SK-N-SH treated with all-trans-retinoic acid at 6 μM for 48 hours (cell line): ENCODE results near the gene PPM1H.

Source experiments
- ESRRG ChIP-seq: fragments of 250-450 bp; sonication (Bioruptor Pico); IDR thresholded peaks from 2 replicates; pipeline ENCODE4 v1.6.1; 2021; ENCODE audit warnings: mild to moderate bottlenecking
- OSR1 ChIP-seq: fragments of 250-450 bp; sonication (Bioruptor Pico); IDR thresholded peaks from 2 replicates; pipeline ENCODE4 v1.8.0; 2022; ENCODE audit warnings: moderate library complexity, mild to moderate bottlenecking, inconsistent platforms
- ZC3H10 ChIP-seq: fragments of 250-450 bp; sonication (Bioruptor Pico); IDR thresholded peaks from 2 replicates; pipeline ENCODE4 v1.5.1; 2021; ENCODE audit warnings: mild to moderate bottlenecking, moderate library complexity
- ZFP3 ChIP-seq: fragments of 250-450 bp; sonication (Bioruptor Pico); IDR thresholded peaks from 2 replicates; pipeline ENCODE4 v1.5.0; 2020; ENCODE audit warnings: mild to moderate bottlenecking, moderate library complexity
- TF ChIP-seq, protein P1 (sequence below): fragments of 250-450 bp; sonication (Bioruptor Pico); IDR thresholded peaks from 2 replicates; pipeline ENCODE4 v1.8.0; 2020; ENCODE audit warnings: mild to moderate bottlenecking, moderate library complexity, borderline replicate concordance
- TF ChIP-seq, protein P2 (sequence below): fragments of 250-450 bp; sonication (Bioruptor Pico); IDR thresholded peaks from 2 replicates; pipeline ENCODE4 v1.5.1; 2020; ENCODE audit warnings: low read depth, mild to moderate bottlenecking, moderate library complexity

DNA sequence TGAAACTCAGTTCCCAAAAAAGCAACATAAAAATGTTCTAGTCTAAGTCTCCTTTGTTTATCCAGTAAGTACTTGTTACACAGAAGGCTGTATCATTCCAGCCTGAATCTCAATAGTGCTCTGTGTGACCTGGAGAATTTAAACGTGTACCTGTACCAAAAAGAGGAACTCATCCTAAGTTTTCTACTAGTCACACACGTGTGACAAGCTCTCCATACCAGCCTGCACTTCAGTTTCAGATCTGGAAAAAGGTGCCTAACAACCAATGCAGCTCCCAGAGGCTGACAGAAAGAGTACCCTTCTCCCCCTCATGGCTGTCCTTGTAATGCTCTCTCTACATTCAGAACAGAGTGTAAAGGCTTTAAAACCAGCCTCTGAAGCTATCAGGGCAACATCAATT lies 27.4 kb downstream of the PPM1H start:
- TF ChIP-seq, protein P1, sequence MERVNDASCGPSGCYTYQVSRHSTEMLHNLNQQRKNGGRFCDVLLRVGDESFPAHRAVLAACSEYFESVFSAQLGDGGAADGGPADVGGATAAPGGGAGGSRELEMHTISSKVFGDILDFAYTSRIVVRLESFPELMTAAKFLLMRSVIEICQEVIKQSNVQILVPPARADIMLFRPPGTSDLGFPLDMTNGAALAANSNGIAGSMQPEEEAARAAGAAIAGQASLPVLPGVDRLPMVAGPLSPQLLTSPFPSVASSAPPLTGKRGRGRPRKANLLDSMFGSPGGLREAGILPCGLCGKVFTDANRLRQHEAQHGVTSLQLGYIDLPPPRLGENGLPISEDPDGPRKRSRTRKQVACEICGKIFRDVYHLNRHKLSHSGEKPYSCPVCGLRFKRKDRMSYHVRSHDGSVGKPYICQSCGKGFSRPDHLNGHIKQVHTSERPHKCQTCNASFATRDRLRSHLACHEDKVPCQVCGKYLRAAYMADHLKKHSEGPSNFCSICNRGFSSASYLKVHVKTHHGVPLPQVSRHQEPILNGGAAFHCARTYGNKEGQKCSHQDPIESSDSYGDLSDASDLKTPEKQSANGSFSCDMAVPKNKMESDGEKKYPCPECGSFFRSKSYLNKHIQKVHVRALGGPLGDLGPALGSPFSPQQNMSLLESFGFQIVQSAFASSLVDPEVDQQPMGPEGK: no peak
- TF ChIP-seq, protein P2, sequence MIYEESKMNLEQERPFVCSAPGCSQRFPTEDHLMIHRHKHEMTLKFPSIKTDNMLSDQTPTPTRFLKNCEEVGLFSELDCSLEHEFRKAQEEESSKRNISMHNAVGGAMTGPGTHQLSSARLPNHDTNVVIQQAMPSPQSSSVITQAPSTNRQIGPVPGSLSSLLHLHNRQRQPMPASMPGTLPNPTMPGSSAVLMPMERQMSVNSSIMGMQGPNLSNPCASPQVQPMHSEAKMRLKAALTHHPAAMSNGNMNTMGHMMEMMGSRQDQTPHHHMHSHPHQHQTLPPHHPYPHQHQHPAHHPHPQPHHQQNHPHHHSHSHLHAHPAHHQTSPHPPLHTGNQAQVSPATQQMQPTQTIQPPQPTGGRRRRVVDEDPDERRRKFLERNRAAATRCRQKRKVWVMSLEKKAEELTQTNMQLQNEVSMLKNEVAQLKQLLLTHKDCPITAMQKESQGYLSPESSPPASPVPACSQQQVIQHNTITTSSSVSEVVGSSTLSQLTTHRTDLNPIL: no peak
- TF ChIP-seq OSR1 (CRISPR knock-in tag) (no peak), ZFP3 (CRISPR knock-in tag) (no peak), ESRRG (CRISPR knock-in tag) (no peak), ZC3H10 (CRISPR knock-in tag) (no peak)
